Activated CD8-positive, alpha-beta memory T cell treated with anti-CD3 and anti-CD28 coated beads for 1 hour (primary cell): Measurements from ENCODE around the gene PODXL.
"Not testable (repeated sequence)": the region's sequence is repeated elsewhere in the genome, so short reads cannot be mapped to it uniquely, and the experiment has no call there.

Experiments used
- DNase-seq, 2 donors: peaks; one replicate each; pipeline ENCODE4 v3.0.0-alpha.2; 2020; ENCODE audit warnings: low read depth in 1 of 2; ENCODE audit errors: extremely low read depth in 1 of 2

The PODXL gene

GRCh38 chr7:131538813-131539179, 17.6 kb downstream of the PODXL start:
- no peak for DNase-seq

GRCh38 chr7:131538071-131538812, 18.2 kb downstream of the PODXL start:
- no peak for DNase-seq

DNA sequence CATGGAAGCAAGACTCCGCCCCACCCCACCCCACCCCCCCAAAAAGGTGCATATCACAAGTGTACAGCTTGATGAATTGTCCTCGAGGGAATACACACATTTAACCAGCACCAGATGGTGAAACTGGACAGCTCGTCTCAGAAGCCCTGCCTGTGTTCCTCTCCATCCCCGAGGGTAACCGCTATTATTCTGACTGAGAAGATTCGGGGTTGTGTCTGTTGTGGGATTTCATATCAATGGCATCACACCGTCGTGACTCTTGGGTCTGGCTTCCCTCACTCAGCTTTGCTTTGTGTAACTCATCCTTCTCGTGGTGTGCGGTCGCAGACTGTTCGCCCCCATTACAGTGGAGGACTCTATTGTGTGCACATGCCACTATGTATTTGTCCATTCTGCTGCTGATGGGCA, 18.9 kb downstream of the PODXL start:
- DNase-seq, result no peak

- DNase-seq, result no peak
These were observed 20.0 kb downstream of the PODXL start for GRCh38 chr7:131536361-131536849.

GRCh38 chr7:131533566-131534561, 22.6 kb downstream of the PODXL start:
- no peak for DNase-seq

DNA sequence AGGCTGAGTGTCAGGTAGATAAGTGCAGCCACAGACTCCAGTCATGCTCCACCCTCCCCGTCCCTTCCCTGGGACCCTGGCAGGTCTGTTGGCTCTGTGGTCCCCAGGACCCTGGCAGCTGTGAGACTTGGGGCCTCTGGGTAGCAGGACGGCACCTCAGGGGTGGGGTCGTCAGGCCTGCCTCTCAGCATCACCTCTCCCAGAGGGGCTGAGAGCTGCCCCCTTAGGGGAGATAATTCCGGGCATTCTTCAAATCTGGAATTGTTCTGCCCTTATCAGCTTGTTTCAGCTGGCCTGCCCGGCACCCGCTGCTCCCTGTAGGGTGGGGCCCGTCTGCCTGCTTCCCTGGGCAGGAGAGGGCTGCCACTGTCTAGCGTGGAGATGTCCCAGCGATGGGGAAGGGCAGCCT, 23.3 kb downstream of the PODXL start:
- no peak for DNase-seq

DNA sequence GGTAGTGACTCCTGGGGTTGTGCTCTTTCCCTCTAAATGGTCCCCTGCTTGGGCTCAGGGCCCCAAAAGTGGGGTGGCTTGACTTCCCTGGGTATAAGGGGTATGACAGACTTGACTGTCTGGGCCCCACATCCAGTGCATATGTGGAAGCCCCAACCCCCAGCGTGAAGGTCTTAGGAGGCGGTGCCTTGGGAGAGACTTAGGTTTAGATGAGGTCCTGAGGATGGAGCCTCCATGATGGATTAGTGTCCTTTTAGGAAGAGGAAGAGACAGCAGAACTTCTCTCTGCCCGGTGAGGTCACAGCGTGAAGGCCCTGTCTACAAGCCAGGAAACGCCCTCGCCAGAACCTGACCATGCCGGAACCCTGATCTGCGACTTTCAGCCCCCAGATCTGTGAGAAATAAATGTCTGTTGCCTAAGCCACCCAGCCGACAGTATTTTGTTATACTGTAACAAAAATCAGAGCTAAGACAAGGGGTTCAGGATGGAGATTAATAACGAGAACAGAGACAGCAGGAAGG, 23.8 kb downstream of the PODXL start:
- DNase-seq, result no peak

GRCh38 chr7:131530137-131530536, 26.3 kb downstream of the PODXL start:
- DNase-seq, result no peak

GRCh38 chr7:131529617-131530016, 26.8 kb downstream of the PODXL start:
- DNase-seq, result no peak

GRCh38 chr7:131529179-131529578, 27.2 kb downstream of the PODXL start:
- DNase-seq, result no peak

DNA sequence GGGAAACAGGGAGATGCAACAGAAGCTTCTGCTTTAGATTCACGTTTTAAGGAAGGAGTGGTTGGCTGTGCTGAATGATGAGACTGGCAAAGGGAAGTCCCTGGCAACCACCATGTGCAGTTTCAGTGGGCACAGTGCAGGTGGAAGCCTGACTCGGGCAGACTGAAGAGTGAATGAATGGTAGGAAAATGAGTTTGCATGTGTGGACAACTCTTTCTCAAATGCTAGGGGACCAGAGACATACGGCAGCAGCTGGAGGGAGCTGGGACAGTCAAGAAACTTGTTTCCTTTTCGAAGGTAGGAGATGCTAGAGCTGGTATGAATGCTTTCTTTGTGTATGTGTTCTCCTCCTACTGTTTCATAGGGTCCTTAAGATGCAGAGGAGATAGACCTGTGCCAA, 29.0 kb downstream of the PODXL start:
- no peak for DNase-seq

GRCh38 chr7:131525820-131526219, 30.6 kb downstream of the PODXL start:
- no peak for DNase-seq

DNA sequence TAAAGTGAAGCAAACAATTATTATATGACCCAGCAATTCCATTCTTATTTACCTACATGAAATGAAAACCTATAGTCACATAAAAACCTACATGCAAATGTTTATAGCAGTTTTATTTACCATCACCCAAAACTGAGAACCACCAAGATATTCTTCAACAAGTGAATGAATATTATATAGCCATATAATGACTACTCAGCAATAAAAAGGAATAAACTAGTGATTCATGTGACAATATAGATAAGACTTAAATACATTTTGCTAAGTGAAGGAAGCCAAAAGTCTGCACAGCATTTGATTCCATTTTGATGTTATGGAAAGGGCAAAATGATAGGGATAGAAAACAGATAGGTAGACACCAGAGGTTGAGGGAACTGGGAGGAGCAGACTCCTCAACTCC, 31.7 kb downstream of the PODXL start:
- no peak for DNase-seq

DNA sequence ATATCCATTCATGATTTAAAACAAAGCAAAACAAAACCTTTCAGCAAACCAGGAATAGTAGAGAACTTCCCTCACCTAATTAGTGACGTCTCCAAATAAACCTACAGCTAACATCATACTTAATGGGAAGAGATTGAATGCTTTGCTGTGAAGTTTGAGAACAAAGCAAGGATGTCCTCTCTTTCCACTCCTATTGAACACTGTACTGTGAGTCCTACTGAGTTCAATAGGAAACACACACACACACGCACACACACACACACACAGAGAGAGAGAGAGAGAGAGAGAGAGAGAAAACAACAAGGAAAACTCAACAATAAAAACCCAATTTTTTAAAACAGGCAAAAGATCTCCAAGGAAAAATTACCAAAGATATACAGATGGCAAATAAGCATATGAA, 32.3 kb downstream of the PODXL start:
- DNase-seq, result no peak

DNA sequence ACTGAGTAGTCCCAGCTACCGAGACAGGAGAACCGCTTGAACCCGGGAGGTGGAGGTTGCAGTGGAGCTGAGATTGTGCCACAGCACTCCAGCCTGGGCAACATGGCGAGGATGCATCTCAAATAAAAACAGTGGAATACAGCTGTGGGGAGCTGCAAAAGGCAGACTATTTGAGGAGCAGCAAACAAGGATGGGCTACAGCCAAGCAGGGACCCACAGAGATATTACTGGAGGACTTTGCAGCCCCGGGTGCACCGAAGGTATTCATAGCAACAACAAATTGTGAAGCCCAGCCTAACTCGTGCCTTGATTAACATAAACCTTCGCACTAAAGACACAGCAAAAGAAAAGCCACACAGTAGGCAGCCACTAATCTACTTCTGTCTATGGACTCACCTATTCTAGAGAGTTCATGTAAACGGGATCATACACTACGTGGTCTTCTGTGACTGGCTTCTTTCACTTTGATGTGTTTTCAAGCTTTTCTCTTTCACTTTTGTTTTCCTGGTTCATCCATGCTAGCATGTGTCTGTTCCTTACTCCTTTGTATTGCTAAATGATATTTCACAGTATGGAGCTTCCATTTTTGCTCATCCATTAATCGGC, 34.0 kb downstream of the PODXL start:
- DNase-seq, result no peak

DNA sequence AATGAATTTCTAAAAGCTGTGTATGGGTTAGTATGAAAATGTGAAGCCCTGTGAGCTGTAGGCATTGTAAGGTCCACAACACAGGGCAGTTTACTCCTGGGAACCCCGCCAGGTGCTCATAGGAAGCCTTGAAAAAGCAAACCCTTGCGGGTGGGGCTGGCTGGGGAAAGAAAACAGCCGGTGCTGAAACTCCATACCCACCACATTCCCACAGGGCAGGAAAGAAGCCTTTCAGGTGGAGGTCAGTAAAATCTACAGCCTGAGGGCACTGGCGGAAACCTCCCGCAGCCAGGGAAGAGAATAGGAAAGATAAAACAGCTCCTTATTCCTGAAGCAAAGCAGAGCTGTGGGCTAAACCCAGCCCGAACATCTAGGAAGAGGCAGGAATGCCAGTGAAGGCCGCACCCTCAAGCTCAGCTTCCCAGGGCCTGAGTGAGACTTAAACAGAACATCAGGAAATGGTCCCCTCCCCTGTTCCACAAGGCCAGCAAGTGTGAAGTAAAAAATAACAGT, 34.7 kb downstream of the PODXL start:
- DNase-seq, result no peak

DNA sequence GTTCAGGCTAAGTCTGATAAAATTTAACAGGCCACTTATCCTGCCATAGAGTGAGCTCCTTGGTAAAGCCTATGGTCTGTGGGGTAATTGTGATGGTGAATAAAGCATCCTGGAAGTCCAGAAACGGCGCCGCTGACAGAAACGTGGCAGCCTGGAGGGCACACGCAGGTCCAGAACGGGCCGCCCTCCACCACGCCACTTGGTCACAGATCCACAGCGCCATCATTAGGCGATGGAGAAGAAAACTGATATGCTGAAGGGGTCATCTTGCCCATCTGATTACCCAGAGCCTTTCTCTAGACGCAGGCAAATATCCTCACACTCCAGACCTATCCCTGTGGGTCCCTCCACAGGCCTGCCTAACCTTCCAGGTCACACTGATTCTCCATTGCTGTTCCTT, 37.8 kb downstream of the PODXL start:
- no peak for DNase-seq

DNA sequence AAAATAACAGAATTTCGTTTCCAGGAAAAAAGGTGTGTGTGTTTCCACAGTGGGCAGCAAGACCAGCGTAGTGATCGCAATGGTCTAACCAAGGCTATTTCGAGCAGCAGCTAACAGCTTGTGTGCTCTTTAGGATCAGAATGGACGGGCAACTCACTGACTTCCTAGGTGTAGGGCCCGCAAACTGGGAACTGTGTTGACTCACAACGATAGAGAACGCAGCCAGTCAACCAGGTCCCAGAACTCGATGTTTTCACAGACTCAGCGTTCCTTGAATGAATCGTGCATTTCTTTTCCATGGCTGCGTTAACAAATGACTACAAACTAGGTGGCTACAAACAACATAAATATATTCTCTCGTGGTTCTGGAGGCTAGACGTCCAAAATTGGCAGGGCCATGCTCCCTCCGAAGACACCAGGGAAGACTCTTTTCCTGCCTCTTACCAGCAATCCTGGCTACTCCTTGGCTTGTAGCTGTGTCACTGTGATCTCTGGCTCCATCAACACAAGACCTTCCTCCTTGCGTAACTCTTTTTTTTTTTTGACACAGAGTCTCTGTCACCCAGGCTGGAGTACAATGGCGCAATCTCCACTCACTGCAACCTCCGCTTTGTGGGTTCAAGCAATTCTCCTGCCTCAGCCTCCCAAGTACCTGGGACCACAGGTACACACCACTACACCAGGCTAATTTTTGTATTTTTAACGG, 39.1 kb downstream of the PODXL start:
- DNase-seq, result no peak

- not testable (repeated sequence) for DNase-seq
These were observed 41.0 kb downstream of the PODXL start for GRCh38 chr7:131515471-131515870.
